Measurements from ENCODE around the gene IL17RB. TPM values are rescaled to one million over a fixed set of nuclear protein-coding genes. Genes with fewer than 3 reads are reported as not detected.

IL17RB gene
- total and polyA plus RNA-seq, 2 donors (not counting 1 experiment from before 2014, with no cell fraction given): 0.07 to 0.32 TPM

- H3K4me1 Mint-ChIP-seq: peaks cover 27% of the 10 kb centered on the region
- Histone ChIP-seq H3K9ac (ENCODE audit: low read length) (no peak overlapping the region), H3K79me2 (ENCODE audit: control insufficient read depth, insufficient read depth, low read length) (no peaks in the 10 kb centered on the region), H3K4me2 (replicated peaks; ENCODE audit: low read depth, low read length, poor library complexity, severe bottlenecking) (no peak overlapping the region), H3K27ac (ENCODE audit: low read length in 2 of 2) (no peak overlapping the region), H3K9me3 (ENCODE audit: control extremely low read depth in 1 of 3, control insufficient read depth in 2 of 3, insufficient read depth in 1 of 3, low read length in 2 of 3) (peaks cover 0 to 8% (median 0%) of the 10 kb centered on the region in 3 donors), H3K36me3 (replicated peaks in 1 of 2; ENCODE audit: control extremely low read depth in 1 of 2, control insufficient read depth in 1 of 2, extremely low read depth in 1 of 2, insufficient read depth in 2 of 2, low read length in 1 of 2) (no peaks in the 10 kb centered on the region), H4K20me1 (ENCODE audit: control insufficient read depth, insufficient read depth, low read length, poor library complexity, severe bottlenecking) (no peaks in the 10 kb centered on the region), H3K4me3 (ENCODE audit: control extremely low read depth in 1 of 5, extremely low read depth in 1 of 5, insufficient read depth in 1 of 5, low read depth in 2 of 5, low read length in 4 of 5) (no peak overlapping the region), H3K27me3 (replicated peaks in 1 of 4; ENCODE audit: control extremely low read depth in 1 of 4, control insufficient read depth in 3 of 4, insufficient read depth in 4 of 4, low read length in 3 of 4) (peaks cover 0 to 45% (median 15%) of the 10 kb centered on the region in 4 experiments), H3K4me1 (ENCODE audit: control insufficient read depth in 2 of 2, insufficient read depth in 2 of 2, low read length in 2 of 2) (peaks cover 14 to 21% of the 10 kb centered on the region in 2 donors), H2AFZ (ENCODE audit: insufficient read depth, low read depth, low read length, poor library complexity, severe bottlenecking) (no peak overlapping the region)
- no peak for TF ChIP-seq EZH2 (IDR thresholded peaks at IDR 0.05; ENCODE audit: borderline replicate concordance, insufficient read depth, low read depth, low read length, poor library complexity, severe bottlenecking)
- TF ChIP-seq CTCF (IDR thresholded peaks at IDR 0.05): no peak
- intact Hi-C loops (cut with micrococcal nuclease): no loop called here
- H3K4me3 Mint-ChIP-seq: peak overlapping the region; percentile 29
- DNase-seq (no peak), ATAC-seq (ENCODE audit: low read depth) (no peak)
- POLR2A ChIA-PET: no interaction called here
- no peak overlapping the region for H3K27ac Mint-ChIP-seq
- CTCF ChIA-PET: no interaction called here
- 72% methylated on average over 8 of the region's 10 CpGs for WGBS (ENCODE audit: insufficient coverage)
- H3K9me3 Mint-ChIP-seq (ENCODE audit: insufficient read depth): no peaks in the 10 kb centered on the region
- peaks cover 34% of the 10 kb centered on the region for H3K27me3 Mint-ChIP-seq
These were observed 2.9 kb upstream of the IL17RB start for GRCh38 chr3:53843195-53844177.

All from B cell (primary cell).